ES-I3 (cell line): Measurements from ENCODE around the gene CLDN7.

ENCODE experiments used
- H3K36me3 ChIP-seq: 2 replicates; pipeline ENCODE4 v1.6.1; 2013; ENCODE audit warnings: mild to moderate bottlenecking, low read length, control low read depth, moderate library complexity; ENCODE audit not compliant: insufficient read depth
- H3K4me1 ChIP-seq: 2 replicates; pipeline ENCODE4 v1.6.1; 2013; ENCODE audit warnings: mild to moderate bottlenecking, control low read depth, low read length; ENCODE audit not compliant: insufficient read depth
- H3K9ac ChIP-seq: 2 replicates; pipeline ENCODE4 v1.6.1; 2013; ENCODE audit warnings: low read depth, mild to moderate bottlenecking, low read length, moderate library complexity
- H3K9me3 ChIP-seq: 2 replicates; pipeline ENCODE4 v1.6.1; 2013; ENCODE audit warnings: mild to moderate bottlenecking, low read length, moderate library complexity; ENCODE audit not compliant: control insufficient read depth, insufficient read depth

The CLDN7 gene

GRCh38 chr17:7293159-7293558 lies 30.9 kb upstream of the CLDN7 start:
- Histone ChIP-seq H3K9ac (no peak overlapping the region), H3K4me1 (peaks cover 18% of the 10 kb centered on the region), H3K9me3 (no peaks in the 10 kb centered on the region), H3K36me3 (no peaks in the 10 kb centered on the region)

DNA sequence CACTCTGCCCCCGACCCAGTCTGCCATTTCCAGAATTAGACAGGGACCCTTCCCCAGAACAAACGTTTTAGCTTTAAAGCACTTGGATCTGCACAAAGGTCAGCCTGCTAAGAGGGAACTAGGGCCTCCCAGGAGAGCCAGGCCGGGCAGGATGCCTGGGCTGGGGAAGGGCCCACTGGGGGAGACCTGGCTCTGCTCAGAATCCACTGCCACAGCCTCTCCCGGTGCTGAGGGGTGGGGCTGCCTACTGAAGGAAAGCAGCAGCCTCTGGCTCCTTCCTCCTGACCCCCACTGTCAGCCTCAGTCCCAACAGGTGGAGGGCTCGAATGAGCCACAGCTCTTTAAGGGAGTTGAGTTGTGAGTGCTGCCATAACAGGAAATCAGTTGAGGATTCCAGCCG lies 30.5 kb upstream of the CLDN7 start:
- Histone ChIP-seq H3K4me1 (peaks cover 18% of the 10 kb centered on the region), H3K9me3 (no peaks in the 10 kb centered on the region), H3K36me3 (no peaks in the 10 kb centered on the region), H3K9ac (no peak overlapping the region)

- H3K36me3 ChIP-seq: no peaks in the 10 kb centered on the region
- peaks cover 18% of the 10 kb centered on the region for H3K4me1 ChIP-seq
- H3K9me3 ChIP-seq: no peaks in the 10 kb centered on the region
- no peak overlapping the region for H3K9ac ChIP-seq
Observed at GRCh38 chr17:7292194-7292593, 29.9 kb upstream of the CLDN7 start.

DNA sequence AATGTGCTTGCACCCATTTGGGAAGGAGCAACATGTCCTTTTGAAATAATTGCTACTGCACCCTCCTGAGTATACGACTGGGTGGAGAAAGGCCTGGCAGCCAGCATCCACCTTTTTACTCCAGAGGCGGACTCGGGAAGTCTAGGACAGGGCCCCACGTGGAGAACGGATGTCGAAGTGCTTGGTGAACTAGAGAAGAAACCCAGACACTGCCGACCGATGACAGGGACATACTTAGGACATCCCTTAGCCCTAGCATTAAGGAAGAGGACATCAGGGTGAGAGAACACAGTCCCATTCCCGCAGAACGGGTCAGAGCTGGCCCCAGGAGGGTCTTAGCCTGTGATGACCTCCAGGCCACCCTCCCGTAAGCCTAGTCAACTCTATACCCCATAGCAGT lies 28.4 kb upstream of the CLDN7 start:
- Histone ChIP-seq H3K4me1 (peaks cover 18% of the 10 kb centered on the region), H3K9me3 (no peaks in the 10 kb centered on the region), H3K36me3 (no peaks in the 10 kb centered on the region), H3K9ac (no peak overlapping the region)

GRCh38 chr17:7290166-7290565 lies 27.9 kb upstream of the CLDN7 start:
- H3K9ac ChIP-seq: no peak overlapping the region
- H3K4me1 ChIP-seq: peaks cover 18% of the 10 kb centered on the region
- H3K36me3 ChIP-seq: no peaks in the 10 kb centered on the region
- H3K9me3 ChIP-seq: no peaks in the 10 kb centered on the region

DNA sequence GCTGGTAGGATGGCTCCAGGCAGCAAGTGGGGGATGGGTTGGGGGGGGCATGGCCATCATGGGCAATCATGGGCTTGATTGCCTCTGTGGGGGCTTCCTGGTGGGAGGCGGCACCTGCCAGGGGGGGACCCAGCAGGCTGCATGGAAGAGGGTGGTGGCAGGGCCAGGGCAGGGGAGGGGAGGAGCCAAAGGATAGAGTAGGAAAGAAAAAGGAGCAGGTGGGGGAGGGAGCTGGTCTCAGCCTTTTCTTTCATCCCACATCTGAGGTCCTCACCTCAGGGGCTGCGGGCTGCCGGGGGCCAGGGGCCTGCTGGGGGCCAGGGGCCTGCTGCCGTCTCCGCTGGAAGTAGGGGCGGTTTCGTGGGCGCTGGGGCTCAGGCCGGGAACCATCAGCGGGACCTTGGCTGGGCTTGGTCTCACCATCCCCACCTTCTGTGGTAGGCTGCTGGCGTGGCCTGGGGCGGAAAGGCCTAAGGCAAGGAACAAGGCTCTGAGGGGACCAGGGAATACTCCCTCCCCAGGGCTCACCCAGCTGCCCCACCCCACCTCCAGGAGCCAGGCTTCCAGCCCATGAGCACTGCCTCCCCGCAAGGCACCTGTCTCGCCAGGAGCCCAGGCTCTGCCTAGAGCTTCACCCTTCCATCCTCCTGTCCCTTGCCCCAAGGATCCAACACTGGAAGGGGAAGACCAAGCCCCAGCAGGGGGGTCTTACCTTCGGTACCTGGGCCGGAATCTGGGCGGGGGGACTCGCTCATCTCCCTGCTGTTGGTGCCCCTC lies 27.2 kb upstream of the CLDN7 start:
- H3K4me1 ChIP-seq: peaks cover 18% of the 10 kb centered on the region
- no peaks in the 10 kb centered on the region for H3K9me3 ChIP-seq
- H3K36me3 ChIP-seq: no peaks in the 10 kb centered on the region
- no peak overlapping the region; the same call in 1 of the 2 replicates for H3K9ac ChIP-seq

DNA sequence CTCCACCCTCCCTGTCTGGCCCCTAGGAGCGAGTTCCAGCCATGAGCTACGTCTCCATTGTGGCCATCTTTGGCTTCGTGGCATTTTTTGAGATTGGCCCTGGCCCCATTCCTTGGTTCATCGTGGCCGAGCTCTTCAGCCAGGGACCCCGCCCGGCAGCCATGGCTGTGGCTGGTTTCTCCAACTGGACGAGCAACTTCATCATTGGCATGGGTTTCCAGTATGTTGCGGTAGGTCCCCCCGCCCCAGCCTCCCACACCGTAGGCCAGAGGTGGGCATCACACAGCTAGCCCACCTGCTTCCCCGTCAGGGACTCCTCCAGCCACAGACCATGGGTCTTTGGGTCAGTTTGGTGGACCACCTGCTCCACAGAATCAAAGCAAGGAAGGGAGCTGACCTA lies 23.4 kb upstream of the CLDN7 start:
- H3K9me3 ChIP-seq: no peaks in the 10 kb centered on the region
- no peaks in the 10 kb centered on the region for H3K36me3 ChIP-seq
- H3K4me1 ChIP-seq: peaks cover 3% of the 10 kb centered on the region; the same call in 1 of the 2 replicates
- no peak overlapping the region for H3K9ac ChIP-seq

GRCh38 chr17:7284911-7285310 lies 22.6 kb upstream of the CLDN7 start:
- Histone ChIP-seq H3K9ac (no peak overlapping the region), H3K9me3 (no peaks in the 10 kb centered on the region), H3K4me1 (peaks cover 3% of the 10 kb centered on the region; the same call in 1 of the 2 replicates), H3K36me3 (no peaks in the 10 kb centered on the region)

GRCh38 chr17:7283471-7284216 lies 21.4 kb upstream of the CLDN7 start:
- peaks cover 3% of the 10 kb centered on the region; the same call in 1 of the 2 replicates for H3K4me1 ChIP-seq
- H3K9ac ChIP-seq: no peak overlapping the region
- no peaks in the 10 kb centered on the region for H3K36me3 ChIP-seq
- H3K9me3 ChIP-seq: no peaks in the 10 kb centered on the region

DNA sequence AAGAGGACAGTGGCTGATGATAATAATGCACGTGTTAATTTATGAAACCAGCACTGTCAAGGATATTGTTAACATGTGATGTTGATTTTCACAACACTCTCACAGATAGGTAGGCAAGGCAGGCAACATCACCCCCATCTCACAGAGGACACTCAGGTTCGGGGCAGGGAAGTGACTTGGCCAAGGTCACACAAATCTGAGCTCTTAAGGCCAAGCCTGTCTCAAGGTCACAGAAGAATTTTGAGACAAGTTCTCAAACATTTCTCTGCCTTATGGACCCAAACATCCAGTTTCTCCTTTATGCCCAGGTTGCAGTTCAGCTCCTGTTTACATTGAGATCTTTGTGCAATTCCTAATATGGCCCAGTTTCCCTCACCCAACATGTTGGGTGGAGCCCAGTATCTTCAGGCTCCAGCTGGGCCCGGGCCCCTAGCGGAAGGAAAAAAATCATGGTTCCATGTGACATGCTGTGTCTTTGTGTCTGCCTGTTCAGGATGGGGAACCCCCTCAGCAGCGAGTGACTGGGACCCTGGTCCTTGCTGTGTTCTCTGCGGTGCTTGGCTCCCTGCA lies 20.6 kb upstream of the CLDN7 start:
- Histone ChIP-seq H3K9me3 (no peaks in the 10 kb centered on the region), H3K9ac (peak overlapping the region; percentile 67), H3K36me3 (no peaks in the 10 kb centered on the region)

DNA sequence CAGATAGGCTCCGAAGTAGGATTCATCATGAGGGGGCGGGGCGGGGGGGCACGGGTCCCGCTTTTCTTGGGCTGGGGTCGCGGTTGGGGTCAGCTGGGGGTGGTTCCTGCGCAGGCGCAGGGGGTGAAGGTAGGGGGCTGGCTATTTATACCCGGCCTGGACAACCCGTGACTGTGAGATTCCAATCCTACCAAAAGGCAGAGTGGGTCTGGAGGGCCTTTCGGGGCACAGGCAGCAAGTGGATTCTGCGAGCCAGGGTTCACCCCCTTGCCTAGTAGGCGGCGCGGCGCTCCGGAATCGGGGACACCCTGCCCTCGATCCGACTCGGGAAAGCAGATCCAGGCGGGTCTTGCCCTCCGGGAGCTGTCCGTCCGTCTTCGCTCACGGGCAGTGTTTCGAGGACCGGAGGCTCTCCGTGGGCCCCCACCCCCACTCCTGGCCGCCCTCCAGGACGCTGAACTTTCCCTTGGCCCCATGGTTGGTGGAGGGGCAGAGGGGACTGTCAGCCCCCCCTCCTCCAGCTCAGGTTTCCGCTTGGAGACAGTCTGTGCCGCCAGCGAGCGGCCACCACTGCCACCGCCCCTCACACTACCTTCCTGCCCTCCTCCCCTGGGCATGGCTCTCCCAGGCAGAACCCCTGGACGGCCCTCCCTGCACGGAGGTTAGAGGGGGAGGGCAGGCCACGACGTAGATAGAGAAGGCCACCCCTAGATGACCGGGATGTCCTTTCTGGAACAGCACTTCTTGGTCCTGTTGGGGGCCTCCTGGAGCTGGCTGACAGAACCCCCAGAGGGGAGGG lies 19.9 kb upstream of the CLDN7 start:
- Histone ChIP-seq H3K9me3 (no peaks in the 10 kb centered on the region), H3K36me3 (no peaks in the 10 kb centered on the region), H3K4me1 (peaks cover 3% of the 10 kb centered on the region; the same call in 1 of the 2 replicates), H3K9ac (peak overlapping the region; percentile 67)

More for the DNA sequence above, 20.6 kb upstream of the CLDN7 start:
- peaks cover 3% of the 10 kb centered on the region; the same call in 1 of the 2 replicates for H3K4me1 ChIP-seq

DNA sequence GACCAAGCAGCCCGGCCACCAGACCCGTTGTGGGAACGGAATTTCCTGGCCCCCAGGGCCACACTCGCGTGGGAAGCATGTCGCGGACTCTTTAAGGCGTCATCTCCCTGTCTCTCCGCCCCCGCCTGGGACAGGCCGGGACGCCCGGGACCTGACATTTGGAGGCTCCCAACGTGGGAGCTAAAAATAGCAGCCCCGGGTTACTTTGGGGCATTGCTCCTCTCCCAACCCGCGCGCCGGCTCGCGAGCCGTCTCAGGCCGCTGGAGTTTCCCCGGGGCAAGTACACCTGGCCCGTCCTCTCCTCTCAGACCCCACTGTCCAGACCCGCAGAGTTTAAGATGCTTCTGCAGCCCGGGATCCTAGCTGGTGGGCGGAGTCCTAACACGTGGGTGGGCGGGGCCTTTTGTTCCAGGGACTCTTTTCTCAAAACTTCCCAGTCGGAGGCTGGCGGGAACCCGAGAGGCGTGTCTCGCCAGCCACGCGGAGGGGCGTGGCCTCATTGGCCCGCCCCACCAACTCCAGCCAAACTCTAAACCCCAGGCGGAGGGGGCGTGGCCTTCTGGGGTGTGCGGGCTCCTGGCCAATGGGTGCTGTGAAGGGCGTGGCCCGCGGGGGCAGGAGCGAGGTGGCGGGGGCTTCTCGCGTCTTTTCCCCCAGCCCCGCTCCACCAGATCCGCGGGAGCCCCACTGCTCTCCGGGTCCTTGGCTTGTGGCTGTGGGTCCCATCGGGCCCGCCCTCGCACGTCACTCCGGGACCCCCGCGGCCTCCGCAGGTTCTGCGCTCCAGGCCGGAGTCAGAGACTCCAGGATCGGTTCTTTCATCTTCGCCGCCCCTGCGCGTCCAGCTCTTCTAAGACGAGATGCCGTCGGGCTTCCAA lies 19.0 kb upstream of the CLDN7 start, which contains the start of gene SLC2A4:
SLC2A4 (plus strand) TSS at position 645 of the 879 bp plus-strand sequence; CDS start at position 862, 217 bp downstream.
- H3K4me1 ChIP-seq: peaks cover 3% of the 10 kb centered on the region; the same call in 1 of the 2 replicates
- peak within 1 kb of the TSS; percentile 67 for H3K9ac ChIP-seq
- no peaks in the 10 kb centered on the region for H3K9me3 ChIP-seq
- no peaks in the 10 kb centered on the region for H3K36me3 ChIP-seq

GRCh38 chr17:7280519-7281073 lies 18.3 kb upstream of the CLDN7 start:
- Histone ChIP-seq H3K9me3 (no peaks in the 10 kb centered on the region), H3K9ac (peak overlapping the region; percentile 35), H3K36me3 (no peaks in the 10 kb centered on the region), H3K4me1 (peaks cover 3% of the 10 kb centered on the region; the same call in 1 of the 2 replicates)
